ENCODE results near the gene PIGR.

GRCh38 chr1:206883876-206884275, 62.4 kb downstream of the PIGR start:
- no peak for TF ChIP-seq CTCF (IDR thresholded peaks at IDR 0.05; ENCODE audit: low read depth, low read length)
- no peak for TF ChIP-seq EZH2phosphoT487 (IDR thresholded peaks at IDR 0.05; ENCODE audit: low read depth)
